Esophagus squamous epithelium (tissue), 4 donors: ENCODE results near the gene PRKG1.

Source experiments
- CTCF ChIP-seq, 6 experiments: fragments of 450-650 bp in 4 of 6; fragments of 200-600 bp in 2 of 6; sonication (generic) in 2 of 6; IDR thresholded peaks; one replicate each; pipeline ENCODE4 v1.5.1; 2016 to 2019; ENCODE audit warnings: antibody characterized with exemption in 6 of 6, mild to moderate bottlenecking in 4 of 6, moderate library complexity in 4 of 6
- POLR2A ChIP-seq, 4 donors: fragments of 450-650 bp; IDR thresholded peaks; one replicate each; pipeline ENCODE4 v1.6.1; 2017; ENCODE audit warnings: antibody characterized with exemption in 4 of 4, mild to moderate bottlenecking in 4 of 4, moderate library complexity in 3 of 4

- TF ChIP-seq CTCF (IDR thresholded peaks at IDR 0.05) (no peak), POLR2A (IDR thresholded peaks at IDR 0.05) (no peak)
Measured at GRCh38 chr10:52053497-52053896, 979.2 kb downstream of the PRKG1 start.
